ENCODE results near the gene CYB561A3.

DNA sequence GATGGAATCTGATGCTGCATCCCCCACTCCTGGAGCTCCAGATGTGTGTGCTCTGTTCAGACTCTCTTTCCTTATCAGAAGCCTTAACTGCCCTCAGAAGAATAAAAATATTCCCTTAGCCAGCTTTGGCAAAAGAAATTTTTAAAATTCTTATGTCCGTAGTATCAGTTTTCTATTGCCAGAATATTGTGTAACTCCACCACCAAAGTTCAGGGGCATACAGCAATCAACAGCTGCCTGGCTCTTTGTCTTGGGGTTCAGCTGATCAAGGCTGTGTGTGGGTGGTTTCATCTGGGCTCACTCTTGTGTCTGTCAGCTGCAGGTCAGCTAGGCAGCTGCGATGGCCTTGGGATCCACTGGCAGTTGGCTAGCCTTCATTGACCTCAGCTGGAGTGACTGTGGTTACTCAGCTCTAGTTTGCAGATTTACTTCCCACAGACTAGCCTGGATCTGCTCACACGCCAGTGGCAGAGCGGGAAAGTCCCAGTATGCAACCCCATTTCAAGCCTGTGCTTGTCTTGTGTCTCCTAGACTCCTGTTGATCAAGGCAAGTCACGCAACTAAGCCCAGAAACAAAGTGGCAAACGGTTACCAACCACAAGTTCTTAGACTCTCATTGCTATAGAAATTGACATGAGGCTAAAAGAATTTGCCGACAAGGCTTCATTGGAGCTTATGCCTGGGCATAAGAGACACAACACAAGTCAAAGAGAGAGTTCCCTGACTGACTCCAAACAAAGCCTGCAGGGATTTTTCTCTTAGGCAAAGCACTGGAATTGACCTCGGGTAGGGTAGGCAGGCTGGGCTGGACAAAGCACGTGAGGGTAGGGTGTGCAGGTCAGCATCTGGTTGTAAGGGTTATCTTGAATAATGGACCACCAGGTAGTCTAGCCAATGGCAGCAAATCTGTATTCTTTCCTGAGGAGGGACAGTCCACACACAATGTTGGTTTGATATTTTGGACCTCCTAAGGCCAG is 8.0 kb upstream of the CYB561A3 start:
- TF ChIP-seq, protein P1, sequence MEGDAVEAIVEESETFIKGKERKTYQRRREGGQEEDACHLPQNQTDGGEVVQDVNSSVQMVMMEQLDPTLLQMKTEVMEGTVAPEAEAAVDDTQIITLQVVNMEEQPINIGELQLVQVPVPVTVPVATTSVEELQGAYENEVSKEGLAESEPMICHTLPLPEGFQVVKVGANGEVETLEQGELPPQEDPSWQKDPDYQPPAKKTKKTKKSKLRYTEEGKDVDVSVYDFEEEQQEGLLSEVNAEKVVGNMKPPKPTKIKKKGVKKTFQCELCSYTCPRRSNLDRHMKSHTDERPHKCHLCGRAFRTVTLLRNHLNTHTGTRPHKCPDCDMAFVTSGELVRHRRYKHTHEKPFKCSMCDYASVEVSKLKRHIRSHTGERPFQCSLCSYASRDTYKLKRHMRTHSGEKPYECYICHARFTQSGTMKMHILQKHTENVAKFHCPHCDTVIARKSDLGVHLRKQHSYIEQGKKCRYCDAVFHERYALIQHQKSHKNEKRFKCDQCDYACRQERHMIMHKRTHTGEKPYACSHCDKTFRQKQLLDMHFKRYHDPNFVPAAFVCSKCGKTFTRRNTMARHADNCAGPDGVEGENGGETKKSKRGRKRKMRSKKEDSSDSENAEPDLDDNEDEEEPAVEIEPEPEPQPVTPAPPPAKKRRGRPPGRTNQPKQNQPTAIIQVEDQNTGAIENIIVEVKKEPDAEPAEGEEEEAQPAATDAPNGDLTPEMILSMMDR (IDR thresholded peaks at IDR 0.05; ENCODE audit: insufficient read depth, low read depth, low read length): no peak
- TF ChIP-seq EZH2 (IDR thresholded peaks at IDR 0.05; ENCODE audit: insufficient read depth, low read length): no peak

Measured in astrocyte (in vitro differentiated cells and primary cell).